Neural cell (in vitro differentiated cells): Measurements from ENCODE around the gene TMEM151A. TPM values are rescaled to one million over a fixed set of nuclear protein-coding genes. Genes with fewer than 3 reads are reported as not detected.
"Not testable (repeated sequence)": the region's sequence is repeated elsewhere in the genome, so short reads cannot be mapped to it uniquely, and the experiment has no call there.

Experiments
- H2AFZ ChIP-seq: fragments of 200-600, 300-800 bp; sonication (generic), shearing (Covaris generic); 2 replicates; pipeline ENCODE4 v1.6.0; 2014; ENCODE audit warnings: low read depth, mild to moderate bottlenecking, antibody characterized with exemption, low read length, moderate library complexity
- H3F3A ChIP-seq: fragments of 200-600 bp; shearing (Covaris generic); 2 replicates; pipeline ENCODE4 v1.6.1; 2016; ENCODE audit warnings: mild to moderate bottlenecking, moderate library complexity, mixed read lengths, antibody characterized with exemption, low read length; ENCODE audit not compliant: insufficient read depth, poor library complexity, severe bottlenecking
- H3K27ac ChIP-seq: fragments of 200-600, 300-800 bp; sonication (generic), shearing (Covaris generic); 2 replicates; pipeline ENCODE4 v1.5.1; 2014; ENCODE audit warnings: mild to moderate bottlenecking, low read length, moderate library complexity
- H3K27me3 ChIP-seq: fragments of 300-800, 200-600 bp; sonication (generic), shearing (Covaris generic); 2 replicates; pipeline ENCODE4 v1.6.0; 2014; ENCODE audit warnings: mild to moderate bottlenecking, low read depth, low read length, moderate library complexity; ENCODE audit not compliant: insufficient read depth
- H3K36me3 ChIP-seq: fragments of 300-800, 200-600 bp; sonication (generic), shearing (Covaris generic); 2 replicates; pipeline ENCODE4 v1.5.1; 2014; ENCODE audit warnings: mild to moderate bottlenecking, antibody characterized with exemption, low read length, moderate library complexity; ENCODE audit not compliant: insufficient read depth
- H3K4me2 ChIP-seq: fragments of 300-800, 200-600 bp; sonication (generic), shearing (Covaris generic); 2 replicates; pipeline ENCODE4 v1.6.0; 2014; ENCODE audit warnings: mild to moderate bottlenecking, low read length
- H3K4me3 ChIP-seq: fragments of 300-800, 200-600 bp; sonication (generic), shearing (Covaris generic); 2 replicates; pipeline ENCODE4 v1.5.1; 2014; ENCODE audit warnings: mild to moderate bottlenecking, low read length, moderate library complexity
- H3K79me2 ChIP-seq: fragments of 200-600 bp; shearing (Covaris generic); replicated peaks from 2 replicates; pipeline ENCODE4 v1.6.0; 2014; ENCODE audit warnings: mild to moderate bottlenecking, low read length, moderate library complexity; ENCODE audit not compliant: insufficient read depth
- H3K9ac ChIP-seq: fragments of 300-800, 200-600 bp; sonication (generic), shearing (Covaris generic); 2 replicates; pipeline ENCODE4 v1.6.1; 2016; ENCODE audit warnings: mild to moderate bottlenecking, low read length, mixed read lengths
- H3K9me2 ChIP-seq: fragments of 200-600 bp; shearing (Covaris generic); 2 replicates; pipeline ENCODE4 v1.6.1; 2016; ENCODE audit warnings: mild to moderate bottlenecking, low read length, mixed read lengths; ENCODE audit not compliant: insufficient read depth
- H3K9me3 ChIP-seq: fragments of 200-600, 300-800 bp; sonication (generic), shearing (Covaris generic); 2 replicates; pipeline ENCODE4 v1.6.1; 2016; ENCODE audit warnings: mild to moderate bottlenecking, mixed run types, low read length, moderate library complexity, mixed read lengths
- H4K20me1 ChIP-seq: fragments of 200-600 bp; shearing (Covaris generic); 2 replicates; pipeline ENCODE4 v1.6.1; 2016; ENCODE audit warnings: mild to moderate bottlenecking, mixed run types; ENCODE audit not compliant: insufficient read depth
- CTCF ChIP-seq: fragments of 450-650 bp; IDR thresholded peaks from 2 replicates; pipeline ENCODE4 v1.5.1; 2014; ENCODE audit warnings: antibody characterized with exemption, mild to moderate bottlenecking, moderate library complexity; ENCODE audit not compliant: poor library complexity, severe bottlenecking
- EP300 ChIP-seq: fragments of 450-650 bp; conservative IDR thresholded peaks from 2 replicates; pipeline ENCODE4 v1.6.1; 2014; ENCODE audit warnings: antibody characterized with exemption, mild to moderate bottlenecking, moderate library complexity; ENCODE audit not compliant: poor library complexity, severe bottlenecking
- EZH2 ChIP-seq: fragments of 200-600, 300-800 bp; shearing (Covaris generic), sonication (generic); IDR thresholded peaks from 2 replicates; pipeline ENCODE4 v1.6.1; 2014; ENCODE audit warnings: antibody characterized with exemption, low read length, borderline replicate concordance, mild to moderate bottlenecking; ENCODE audit not compliant: insufficient read depth, poor library complexity, severe bottlenecking
- MXI1 ChIP-seq: fragments of 450-650 bp; conservative IDR thresholded peaks from 2 replicates; pipeline ENCODE4 v1.6.1; 2014; ENCODE audit warnings: antibody characterized with exemption, mild to moderate bottlenecking; ENCODE audit not compliant: poor library complexity, severe bottlenecking
- POLR2AphosphoS5 ChIP-seq: IDR thresholded peaks from 2 replicates; pipeline ENCODE4 v1.6.1; 2012
- RAD21 ChIP-seq: fragments of 450-650 bp; conservative IDR thresholded peaks from 2 replicates; pipeline ENCODE4 v1.6.1; 2014; ENCODE audit warnings: antibody characterized with exemption, mild to moderate bottlenecking, moderate library complexity
- REST ChIP-seq: IDR thresholded peaks from 2 replicates; pipeline ENCODE4 v1.6.1; 2012; ENCODE audit warnings: borderline replicate concordance
- SMC3 ChIP-seq: fragments of 450-650 bp; conservative IDR thresholded peaks from 2 replicates; pipeline ENCODE4 v1.6.1; 2014; ENCODE audit warnings: antibody characterized with exemption, mild to moderate bottlenecking, moderate library complexity; ENCODE audit not compliant: poor library complexity
- TAF1 ChIP-seq: IDR thresholded peaks from 2 replicates; pipeline ENCODE4 v1.6.1; 2012; ENCODE audit warnings: low read depth
- polyA plus RNA-seq: library from polyadenylated mRNA; depleted of rRNA; stranded (reverse); fragments of >200 nt; gene quantifications from 2 replicates; pipeline ENCODE4 v1.2.3, GENCODE V29; 2014

TMEM151A gene
- polyA plus RNA-seq, 1 donor from 2014 or later = 5.3 TPM

DNA sequence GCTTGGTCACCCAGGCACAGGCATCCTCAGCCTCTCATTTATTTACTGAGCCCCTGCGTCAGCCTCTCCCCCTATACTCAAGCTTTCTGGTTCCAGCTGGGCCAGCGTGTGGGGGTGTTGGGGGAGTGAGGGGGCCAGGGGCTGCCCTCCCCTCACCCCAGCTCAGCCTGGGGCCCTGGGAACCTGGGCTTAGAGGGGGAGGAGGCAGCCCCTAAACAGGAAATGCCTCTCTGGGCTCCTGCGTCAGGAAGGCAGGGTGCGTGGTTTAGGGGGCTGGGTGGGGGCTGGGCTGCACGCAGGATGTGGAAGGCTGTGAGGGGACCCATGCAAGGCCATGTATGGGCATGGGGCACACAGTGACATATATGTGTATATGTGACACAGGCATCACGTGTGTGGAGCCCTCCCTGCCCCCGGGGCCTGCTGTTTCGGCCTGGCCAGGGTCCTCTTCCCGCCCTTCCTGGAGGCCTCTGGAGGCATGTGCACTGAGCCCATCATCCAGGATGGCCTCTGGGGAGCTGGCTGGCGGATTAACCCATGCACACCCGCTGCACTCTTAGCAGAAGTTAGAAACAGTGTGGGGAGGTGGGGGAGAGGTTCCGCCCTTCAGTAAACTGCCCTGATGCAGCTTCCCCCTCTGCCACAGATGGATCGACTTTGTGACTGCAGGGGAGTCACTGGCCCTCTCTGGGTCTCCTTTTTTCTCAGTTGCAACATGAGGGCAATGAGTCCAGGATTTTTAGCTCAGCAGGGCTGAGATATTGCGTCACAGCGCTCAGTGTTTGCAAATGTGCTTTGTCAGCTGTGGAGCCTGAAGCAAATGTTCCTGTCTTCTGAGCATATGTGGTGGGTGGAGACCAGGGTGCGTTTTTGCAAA is 26.3 kb downstream of the TMEM151A start:
- Histone ChIP-seq H2AFZ (no peak overlapping the region), H3K79me2 (no peaks in the 10 kb centered on the region), H3K27me3 (no peaks in the 10 kb centered on the region), H3F3A (no peaks in the 10 kb centered on the region), H3K27ac (no peak overlapping the region), H3K36me3 (no peaks in the 10 kb centered on the region), H3K9ac (peak overlapping the region; percentile 1), H3K9me2 (no peaks in the 10 kb centered on the region), H3K4me2 (no peak overlapping the region), H3K9me3 (no peaks in the 10 kb centered on the region), H3K4me3 (no peak overlapping the region), H4K20me1 (no peaks in the 10 kb centered on the region)
- TF ChIP-seq MXI1 (no peak), RAD21 (no peak), EZH2 (no peak), REST (no peak), TAF1 (no peak), EP300 (no peak), CTCF (no peak), POLR2AphosphoS5 (no peak), SMC3 (no peak)

DNA sequence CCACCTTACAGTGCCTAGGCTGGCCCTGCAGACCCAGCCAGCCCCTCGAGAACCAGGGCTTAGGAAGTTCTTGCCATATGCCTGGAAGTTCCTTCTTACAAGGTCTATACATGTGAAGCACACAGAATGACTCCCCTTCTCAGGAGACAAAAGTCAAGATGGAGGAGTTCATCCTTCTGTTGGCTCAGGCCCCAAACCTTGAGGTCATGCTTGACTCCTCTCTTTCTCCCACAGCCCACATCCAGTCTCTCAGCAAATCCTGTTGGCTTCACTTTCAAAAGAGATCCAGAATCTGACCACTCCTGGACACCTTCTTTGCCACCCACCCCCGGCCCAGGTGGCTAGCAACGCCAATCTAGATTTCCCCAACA is 26.9 kb downstream of the TMEM151A start:
- Histone ChIP-seq H3K4me2 (no peak overlapping the region), H3K79me2 (no peaks in the 10 kb centered on the region), H3F3A (no peaks in the 10 kb centered on the region), H3K4me3 (no peak overlapping the region), H3K9me3 (no peaks in the 10 kb centered on the region), H3K27me3 (no peaks in the 10 kb centered on the region), H3K27ac (no peak overlapping the region), H4K20me1 (no peaks in the 10 kb centered on the region), H3K36me3 (no peaks in the 10 kb centered on the region), H3K9ac (no peak overlapping the region), H2AFZ (no peak overlapping the region), H3K9me2 (no peaks in the 10 kb centered on the region)
- TF ChIP-seq TAF1 (no peak), POLR2AphosphoS5 (no peak), REST (no peak), EZH2 (no peak), MXI1 (no peak), EP300 (no peak), RAD21 (no peak), CTCF (no peak), SMC3 (no peak)

- not testable (repeated sequence) for H3K9me3 ChIP-seq, H3K9ac ChIP-seq, H3K4me2 ChIP-seq, H3K9me2 ChIP-seq, H3K27ac ChIP-seq, H3K4me3 ChIP-seq, H2AFZ ChIP-seq, H3F3A ChIP-seq, H3K36me3 ChIP-seq, H3K79me2 ChIP-seq, H4K20me1 ChIP-seq, H3K27me3 ChIP-seq
These were observed 28.6 kb downstream of the TMEM151A start for GRCh38 chr11:66320289-66320688.
